ENCODE data around the gene DKK1.

DKK1 gene

DNA sequence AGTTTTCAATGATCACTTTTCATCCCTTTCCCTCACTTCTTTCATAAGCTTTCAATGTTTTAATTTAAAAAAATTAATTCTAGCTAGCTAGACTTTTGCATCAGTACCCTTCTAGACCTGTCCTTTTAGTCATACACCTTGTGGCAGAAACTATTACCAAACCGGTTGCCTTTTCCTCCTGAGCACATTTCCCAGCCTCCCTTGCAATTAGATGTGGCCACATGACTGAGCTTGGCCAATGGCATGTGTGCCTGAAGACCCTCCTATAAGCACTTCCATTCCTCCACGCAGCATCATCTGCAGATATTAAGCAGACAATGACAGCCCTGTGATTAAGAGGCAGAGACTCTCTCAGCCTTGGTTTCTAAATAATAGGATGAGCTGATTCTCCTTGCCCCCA, 12.3 kb downstream of the DKK1 start:
- Histone ChIP-seq H4K20me1 (ENCODE audit: low read depth, low read length) (no peaks in the 10 kb centered on the region), H2AFZ (ENCODE audit: low read depth, low read length, severe bottlenecking) (no peak overlapping the region), H3K4me2 (ENCODE audit: low read depth, low read length, poor library complexity, severe bottlenecking) (no peak overlapping the region), H3K27ac (ENCODE audit: low read depth, low read length) (no peak overlapping the region), H3K9me2 (replicated peaks; ENCODE audit: insufficient read depth, low read length) (no peaks in the 10 kb centered on the region), H3K27me3 (ENCODE audit: low read length) (no peaks in the 10 kb centered on the region), H3K4me3 (ENCODE audit: insufficient read depth, low read length, poor library complexity, severe bottlenecking) (no peak overlapping the region), H3K79me2 (ENCODE audit: insufficient read depth, low read length) (no peaks in the 10 kb centered on the region), H3K36me3 (ENCODE audit: low read length) (no peaks in the 10 kb centered on the region), H3K9ac (ENCODE audit: low read length) (no peak overlapping the region), H3K9me3 (ENCODE audit: insufficient read depth, low read length) (no peaks in the 10 kb centered on the region), H3F3A (ENCODE audit: insufficient read depth) (no peaks in the 10 kb centered on the region)
- TF ChIP-seq, protein P1, sequence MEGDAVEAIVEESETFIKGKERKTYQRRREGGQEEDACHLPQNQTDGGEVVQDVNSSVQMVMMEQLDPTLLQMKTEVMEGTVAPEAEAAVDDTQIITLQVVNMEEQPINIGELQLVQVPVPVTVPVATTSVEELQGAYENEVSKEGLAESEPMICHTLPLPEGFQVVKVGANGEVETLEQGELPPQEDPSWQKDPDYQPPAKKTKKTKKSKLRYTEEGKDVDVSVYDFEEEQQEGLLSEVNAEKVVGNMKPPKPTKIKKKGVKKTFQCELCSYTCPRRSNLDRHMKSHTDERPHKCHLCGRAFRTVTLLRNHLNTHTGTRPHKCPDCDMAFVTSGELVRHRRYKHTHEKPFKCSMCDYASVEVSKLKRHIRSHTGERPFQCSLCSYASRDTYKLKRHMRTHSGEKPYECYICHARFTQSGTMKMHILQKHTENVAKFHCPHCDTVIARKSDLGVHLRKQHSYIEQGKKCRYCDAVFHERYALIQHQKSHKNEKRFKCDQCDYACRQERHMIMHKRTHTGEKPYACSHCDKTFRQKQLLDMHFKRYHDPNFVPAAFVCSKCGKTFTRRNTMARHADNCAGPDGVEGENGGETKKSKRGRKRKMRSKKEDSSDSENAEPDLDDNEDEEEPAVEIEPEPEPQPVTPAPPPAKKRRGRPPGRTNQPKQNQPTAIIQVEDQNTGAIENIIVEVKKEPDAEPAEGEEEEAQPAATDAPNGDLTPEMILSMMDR (IDR thresholded peaks at IDR 0.05; ENCODE audit: insufficient read depth, low read length, poor library complexity, severe bottlenecking): no peak
- no peak for TF ChIP-seq EZH2phosphoT487 (conservative IDR thresholded peaks at IDR 0.05; ENCODE audit: low read length)

DNA sequence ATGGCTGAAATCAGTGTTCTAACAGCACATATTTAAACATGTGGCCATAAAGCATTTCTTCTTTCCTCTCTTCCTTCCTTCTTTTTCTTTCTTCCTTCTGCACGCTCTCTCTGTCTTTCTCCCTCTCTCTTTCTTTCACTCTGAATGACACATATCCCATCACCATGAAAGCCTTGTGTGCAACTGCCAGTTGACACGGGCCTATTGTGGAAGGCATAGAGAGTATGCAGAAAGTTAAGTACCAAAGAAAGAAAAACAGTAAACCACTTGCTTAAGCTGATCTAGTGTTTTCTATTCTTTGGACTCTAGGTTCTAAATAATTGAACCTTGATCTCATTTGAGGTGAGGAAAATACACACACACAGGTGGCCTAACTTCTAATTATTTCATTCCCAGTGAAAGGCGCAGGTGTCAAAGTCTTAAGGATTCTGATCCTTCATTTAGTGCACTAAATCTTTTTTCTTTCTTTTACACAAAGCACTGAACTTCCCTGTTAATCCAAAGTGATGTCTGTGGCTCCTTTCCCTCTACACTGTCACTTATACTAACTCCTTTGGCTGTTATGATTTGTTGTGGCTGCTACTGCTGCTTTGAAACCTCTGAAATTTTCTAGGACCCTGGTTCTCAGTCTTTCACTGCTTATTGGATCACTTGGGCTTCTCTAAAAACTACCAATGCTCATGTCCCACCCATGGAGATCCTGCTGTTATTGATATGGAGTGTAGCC, 17.7 kb downstream of the DKK1 start:
- Histone ChIP-seq H3K27ac (ENCODE audit: low read depth, low read length) (no peak overlapping the region), H3K4me2 (ENCODE audit: low read depth, low read length, poor library complexity, severe bottlenecking) (no peak overlapping the region), H3K4me3 (ENCODE audit: insufficient read depth, low read length, poor library complexity, severe bottlenecking) (no peak overlapping the region)

DNA sequence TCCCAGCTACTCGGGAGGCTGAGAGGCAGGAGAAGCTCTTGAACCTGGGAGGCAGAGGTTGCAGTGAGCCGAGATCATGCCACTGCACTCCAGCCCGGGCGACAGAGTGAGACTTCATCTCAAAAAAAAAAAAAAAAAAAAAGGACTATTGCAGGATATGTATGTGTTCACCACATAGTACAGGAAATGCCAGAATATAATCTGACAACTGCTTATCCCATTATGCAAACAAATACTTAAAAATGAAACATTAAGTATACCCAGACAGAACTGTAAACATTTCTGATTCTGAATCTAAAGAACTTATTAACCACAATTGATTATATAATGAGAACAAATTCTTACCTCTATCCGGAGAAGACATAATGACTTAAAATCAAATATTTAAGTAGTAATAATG, 18.7 kb downstream of the DKK1 start:
- Histone ChIP-seq H3K36me3 (ENCODE audit: low read length) (no peaks in the 10 kb centered on the region), H3K4me2 (ENCODE audit: low read depth, low read length, poor library complexity, severe bottlenecking) (no peak overlapping the region), H3K9ac (ENCODE audit: low read length) (no peak overlapping the region), H3K9me3 (ENCODE audit: insufficient read depth, low read length) (no peaks in the 10 kb centered on the region), H3K27ac (ENCODE audit: low read depth, low read length) (no peak overlapping the region), H2AFZ (ENCODE audit: low read depth, low read length, severe bottlenecking) (no peak overlapping the region), H3K9me2 (replicated peaks; ENCODE audit: insufficient read depth, low read length) (no peaks in the 10 kb centered on the region), H3K79me2 (ENCODE audit: insufficient read depth, low read length) (no peaks in the 10 kb centered on the region), H3K4me3 (ENCODE audit: insufficient read depth, low read length, poor library complexity, severe bottlenecking) (no peak overlapping the region), H3F3A (ENCODE audit: insufficient read depth) (no peaks in the 10 kb centered on the region), H4K20me1 (ENCODE audit: low read depth, low read length) (no peaks in the 10 kb centered on the region), H3K27me3 (ENCODE audit: low read length) (no peaks in the 10 kb centered on the region)
- TF ChIP-seq, protein P1 (IDR thresholded peaks at IDR 0.05; ENCODE audit: insufficient read depth, low read length, poor library complexity, severe bottlenecking): no peak
- no peak for TF ChIP-seq EZH2phosphoT487 (conservative IDR thresholded peaks at IDR 0.05; ENCODE audit: low read length)

More for the DNA sequence above, 17.7 kb downstream of the DKK1 start:
- H3K9me2 ChIP-seq (replicated peaks; ENCODE audit: insufficient read depth, low read length): no peaks in the 10 kb centered on the region
- no peak overlapping the region for H2AFZ ChIP-seq (ENCODE audit: low read depth, low read length, severe bottlenecking)
- H4K20me1 ChIP-seq (ENCODE audit: low read depth, low read length): no peaks in the 10 kb centered on the region
- no peaks in the 10 kb centered on the region for H3K79me2 ChIP-seq (ENCODE audit: insufficient read depth, low read length)
- no peak for TF ChIP-seq EZH2phosphoT487 (conservative IDR thresholded peaks at IDR 0.05; ENCODE audit: low read length)
- TF ChIP-seq, protein P1 (IDR thresholded peaks at IDR 0.05; ENCODE audit: insufficient read depth, low read length, poor library complexity, severe bottlenecking): no peak
- no peaks in the 10 kb centered on the region for H3K27me3 ChIP-seq (ENCODE audit: low read length)
- H3K9me3 ChIP-seq (ENCODE audit: insufficient read depth, low read length): no peaks in the 10 kb centered on the region
- H3K36me3 ChIP-seq (ENCODE audit: low read length): no peaks in the 10 kb centered on the region
- H3F3A ChIP-seq (ENCODE audit: insufficient read depth): no peaks in the 10 kb centered on the region
- no peak overlapping the region for H3K9ac ChIP-seq (ENCODE audit: low read length)

Measured in SU-DHL-6 (cell line).